ENCODE results near the gene TMEM266. TPM values are rescaled to one million over a fixed set of nuclear protein-coding genes. Genes with fewer than 3 reads are reported as not detected.

The TMEM266 gene
- total RNA-seq, 1 experiment from 2014 or later: 0.13 TPM

GRCh38 chr15:76105391-76105790 lies 45.6 kb downstream of the TMEM266 start:
- no peak for DNase-seq
- Histone ChIP-seq H3K4me3 (no peak overlapping the region), H3K27me3 (peaks cover 6% of the 10 kb centered on the region; the same call in 1 of the 2 replicates), H3K9me3 (no peaks in the 10 kb centered on the region), H3K36me3 (no peaks in the 10 kb centered on the region)

GRCh38 chr15:76105911-76106310 lies 46.1 kb downstream of the TMEM266 start:
- no peak for DNase-seq
- H3K27me3 ChIP-seq: peaks cover 6% of the 10 kb centered on the region; the same call in 1 of the 2 replicates
- H3K36me3 ChIP-seq: no peaks in the 10 kb centered on the region
- H3K4me3 ChIP-seq: no peak overlapping the region
- H3K9me3 ChIP-seq: peaks cover 2% of the 10 kb centered on the region; the same call in 1 of the 2 replicates

GRCh38 chr15:76107169-76107568 lies 47.4 kb downstream of the TMEM266 start:
- Histone ChIP-seq H3K27me3 (no peaks in the 10 kb centered on the region; the same call in 1 of the 2 replicates), H3K4me3 (no peak overlapping the region), H3K36me3 (no peaks in the 10 kb centered on the region), H3K9me3 (peaks cover 2% of the 10 kb centered on the region; the same call in 1 of the 2 replicates)
- peak; percentile 64 for DNase-seq

- H3K9me3 ChIP-seq: peaks cover 2% of the 10 kb centered on the region; the same call in 1 of the 2 replicates
- H3K4me3 ChIP-seq: no peak overlapping the region
- H3K27me3 ChIP-seq: no peaks in the 10 kb centered on the region
- H3K36me3 ChIP-seq: no peaks in the 10 kb centered on the region
- peak; percentile 20 for DNase-seq
These were observed 48.4 kb downstream of the TMEM266 start for GRCh38 chr15:76108021-76108723.

- no peak overlapping the region for H3K4me3 ChIP-seq
These were observed 49.3 kb downstream of the TMEM266 start for GRCh38 chr15:76109046-76109445.

GRCh38 chr15:76114561-76114960 lies 54.8 kb downstream of the TMEM266 start:
- no peaks in the 10 kb centered on the region for H3K27me3 ChIP-seq
- DNase-seq: no peak
- no peaks in the 10 kb centered on the region for H3K36me3 ChIP-seq
- H3K4me3 ChIP-seq: no peak overlapping the region
- peaks cover 2% of the 10 kb centered on the region; the same call in 1 of the 2 replicates for H3K9me3 ChIP-seq

More at GRCh38 chr15:76109046-76109445, 49.3 kb downstream of the TMEM266 start:
- DNase-seq: no peak
- no peaks in the 10 kb centered on the region for H3K27me3 ChIP-seq
- H3K9me3 ChIP-seq: peaks cover 2% of the 10 kb centered on the region; the same call in 1 of the 2 replicates
- H3K36me3 ChIP-seq: no peaks in the 10 kb centered on the region

GRCh38 chr15:76116138-76116885 lies 56.5 kb downstream of the TMEM266 start:
- Histone ChIP-seq H3K36me3 (no peaks in the 10 kb centered on the region), H3K9me3 (no peaks in the 10 kb centered on the region), H3K27me3 (no peaks in the 10 kb centered on the region), H3K4me3 (no peak overlapping the region)
- no peak for DNase-seq

- no peaks in the 10 kb centered on the region for H3K27me3 ChIP-seq
- no peaks in the 10 kb centered on the region for H3K36me3 ChIP-seq
- H3K4me3 ChIP-seq: no peak overlapping the region
- H3K9me3 ChIP-seq: no peaks in the 10 kb centered on the region
- no peak for DNase-seq
These were observed 57.4 kb downstream of the TMEM266 start for GRCh38 chr15:76117181-76117580.

- Histone ChIP-seq H3K4me3 (no peak overlapping the region), H3K36me3 (no peaks in the 10 kb centered on the region), H3K9me3 (no peaks in the 10 kb centered on the region), H3K27me3 (peaks cover 4% of the 10 kb centered on the region; the same call in 1 of the 2 replicates)
- DNase-seq: no peak
These were observed 59.0 kb downstream of the TMEM266 start for GRCh38 chr15:76118767-76119166.

- H3K36me3 ChIP-seq: no peaks in the 10 kb centered on the region
- no peak overlapping the region for H3K4me3 ChIP-seq
- H3K27me3 ChIP-seq: peaks cover 8% of the 10 kb centered on the region
- DNase-seq: no peak
- peaks cover 5% of the 10 kb centered on the region; the same call in 1 of the 2 replicates for H3K9me3 ChIP-seq
These were observed 63.2 kb downstream of the TMEM266 start for GRCh38 chr15:76123031-76123430.

GRCh38 chr15:76127169-76127568 lies 67.4 kb downstream of the TMEM266 start:
- no peak for DNase-seq
- no peaks in the 10 kb centered on the region for H3K36me3 ChIP-seq
- peaks cover 29% of the 10 kb centered on the region for H3K27me3 ChIP-seq
- H3K9me3 ChIP-seq: peaks cover 5% of the 10 kb centered on the region; the same call in 1 of the 2 replicates
- no peak overlapping the region for H3K4me3 ChIP-seq

GRCh38 chr15:76127880-76128279 lies 68.1 kb downstream of the TMEM266 start:
- Histone ChIP-seq H3K9me3 (peaks cover 5% of the 10 kb centered on the region; the same call in 1 of the 2 replicates), H3K36me3 (no peaks in the 10 kb centered on the region), H3K27me3 (peaks cover 29% of the 10 kb centered on the region), H3K4me3 (no peak overlapping the region)
- DNase-seq: no peak

GRCh38 chr15:76134537-76134936 lies 74.8 kb downstream of the TMEM266 start:
- Histone ChIP-seq H3K27me3 (peaks cover 10% of the 10 kb centered on the region; the same call in 1 of the 2 replicates), H3K9me3 (no peaks in the 10 kb centered on the region), H3K4me3 (no peak overlapping the region), H3K36me3 (no peaks in the 10 kb centered on the region)
- DNase-seq: no peak

- Histone ChIP-seq H3K4me3 (no peak overlapping the region), H3K9me3 (no peaks in the 10 kb centered on the region), H3K27me3 (peaks cover 7% of the 10 kb centered on the region; the same call in 1 of the 2 replicates), H3K36me3 (no peaks in the 10 kb centered on the region)
- no peak for DNase-seq
These were observed 75.7 kb downstream of the TMEM266 start for GRCh38 chr15:76135516-76135915.

GRCh38 chr15:76138436-76138835 lies 78.7 kb downstream of the TMEM266 start:
- no peak overlapping the region for H3K4me3 ChIP-seq
- H3K27me3 ChIP-seq: no peaks in the 10 kb centered on the region; the same call in 1 of the 2 replicates
- H3K9me3 ChIP-seq: no peaks in the 10 kb centered on the region
- DNase-seq: no peak
- no peaks in the 10 kb centered on the region for H3K36me3 ChIP-seq

- DNase-seq: peak; percentile 59
- Histone ChIP-seq H3K4me3 (no peak overlapping the region), H3K36me3 (no peaks in the 10 kb centered on the region), H3K9me3 (no peaks in the 10 kb centered on the region), H3K27me3 (no peaks in the 10 kb centered on the region; the same call in 1 of the 2 replicates)
These were observed 79.7 kb downstream of the TMEM266 start for GRCh38 chr15:76139368-76140073.

- Histone ChIP-seq H3K27me3 (no peaks in the 10 kb centered on the region; the same call in 1 of the 2 replicates), H3K36me3 (no peaks in the 10 kb centered on the region), H3K9me3 (no peaks in the 10 kb centered on the region), H3K4me3 (no peak overlapping the region)
- DNase-seq: no peak
These were observed 80.3 kb downstream of the TMEM266 start for GRCh38 chr15:76140074-76140464.
